NCI-H82 treated with DMSO at 0.1 percent for 48 hours (cell line): Measurements from ENCODE around the gene FAM20C.

Experiments used
- DNase-seq: peaks from one replicate; lab custom pipeline; 2025; ENCODE audit not compliant: unreplicated experiment; lab: John Stamatoyannopoulos, UW

Gene FAM20C

GRCh38 chr7:158771-159170, 33.6 kb upstream of the FAM20C start:
- DNase-seq, result no peak

GRCh38 chr7:159370-160270, 32.8 kb upstream of the FAM20C start:
- DNase-seq, result no peak

GRCh38 chr7:160958-161725, 31.2 kb upstream of the FAM20C start:
- DNase-seq, result no peak

GRCh38 chr7:162632-163297, 29.6 kb upstream of the FAM20C start:
- DNase-seq, result no peak

GRCh38 chr7:163298-163695, 29.1 kb upstream of the FAM20C start:
- no peak for DNase-seq

- DNase-seq, result no peak
Measured at GRCh38 chr7:163971-164881, 28.1 kb upstream of the FAM20C start.

GRCh38 chr7:164882-165660, 27.3 kb upstream of the FAM20C start:
- DNase-seq, result no peak

GRCh38 chr7:165661-166337, 26.6 kb upstream of the FAM20C start:
- DNase-seq, result no peak

- no peak for DNase-seq
Measured at GRCh38 chr7:166338-167060, 25.9 kb upstream of the FAM20C start.

GRCh38 chr7:167090-167855, 25.1 kb upstream of the FAM20C start:
- no peak for DNase-seq

- DNase-seq, result no peak
Measured at GRCh38 chr7:167976-168791, 24.2 kb upstream of the FAM20C start.

GRCh38 chr7:169276-170172, 22.8 kb upstream of the FAM20C start:
- peak; percentile 52 for DNase-seq

- DNase-seq, result no peak
Measured at GRCh38 chr7:170551-171363, 21.6 kb upstream of the FAM20C start.

GRCh38 chr7:171364-171904, 20.9 kb upstream of the FAM20C start:
- DNase-seq, result no peak
